Measurements from ENCODE around the gene CHRM2. TPM values are rescaled to one million over a fixed set of nuclear protein-coding genes. Genes with fewer than 3 reads are reported as not detected.

The CHRM2 gene
- total RNA-seq, 6 experiments from 2014 or later: 1.1 to 4.5 (median 3.9) TPM

- Mint-ChIP-seq H3K4me3 (no peak overlapping the region), H3K27me3 (ENCODE audit: insufficient read depth) (peaks cover 2% of the 10 kb centered on the region), H3K27ac (no peak overlapping the region), H3K4me1 (ENCODE audit: low read depth) (peaks cover 7% of the 10 kb centered on the region; the same call in 1 of the 2 replicates), H3K9me3 (no peaks in the 10 kb centered on the region), H3K36me3 (ENCODE audit: low read depth) (no peaks in the 10 kb centered on the region)
- no peak for DNase-seq
- no peak for TF ChIP-seq CTCF (IDR thresholded peaks at IDR 0.05)
These were observed 14.6 kb downstream of the CHRM2 start for GRCh38 chr7:136883046-136883445.

GRCh38 chr7:136884492-136884891 lies 16.0 kb downstream of the CHRM2 start:
- H3K36me3 Mint-ChIP-seq (ENCODE audit: low read depth): no peaks in the 10 kb centered on the region
- H3K4me1 Mint-ChIP-seq (ENCODE audit: low read depth): no peaks in the 10 kb centered on the region
- no peak overlapping the region for H3K4me3 Mint-ChIP-seq
- H3K9me3 Mint-ChIP-seq: no peaks in the 10 kb centered on the region
- no peak for TF ChIP-seq CTCF (IDR thresholded peaks at IDR 0.05)
- H3K27me3 Mint-ChIP-seq (ENCODE audit: insufficient read depth): peaks cover 2% of the 10 kb centered on the region
- no peak for DNase-seq
- H3K27ac Mint-ChIP-seq: no peak overlapping the region

- TF ChIP-seq CTCF (IDR thresholded peaks at IDR 0.05): no peak
- Mint-ChIP-seq H3K36me3 (ENCODE audit: low read depth) (no peaks in the 10 kb centered on the region), H3K27ac (no peak overlapping the region), H3K27me3 (ENCODE audit: insufficient read depth) (peaks cover 2% of the 10 kb centered on the region; the same call in 1 of the 2 replicates), H3K4me1 (ENCODE audit: low read depth) (no peaks in the 10 kb centered on the region), H3K9me3 (no peaks in the 10 kb centered on the region), H3K4me3 (no peak overlapping the region)
- no peak for DNase-seq
These were observed 18.9 kb downstream of the CHRM2 start for GRCh38 chr7:136887317-136887716.

- no peaks in the 10 kb centered on the region for H3K4me1 Mint-ChIP-seq (ENCODE audit: low read depth)
- H3K27ac Mint-ChIP-seq: no peak overlapping the region
- TF ChIP-seq CTCF (IDR thresholded peaks at IDR 0.05): no peak
- H3K36me3 Mint-ChIP-seq (ENCODE audit: low read depth): no peaks in the 10 kb centered on the region
- H3K9me3 Mint-ChIP-seq: no peaks in the 10 kb centered on the region; the same call in 1 of the 2 replicates
- no peak for DNase-seq
- no peak overlapping the region for H3K4me3 Mint-ChIP-seq
- H3K27me3 Mint-ChIP-seq (ENCODE audit: insufficient read depth): peaks cover 2% of the 10 kb centered on the region
These were observed 21.9 kb downstream of the CHRM2 start for GRCh38 chr7:136890399-136890798.

GRCh38 chr7:136891850-136892249 lies 23.4 kb downstream of the CHRM2 start:
- no peak for TF ChIP-seq CTCF (IDR thresholded peaks at IDR 0.05)
- DNase-seq: no peak
- Mint-ChIP-seq H3K4me1 (ENCODE audit: low read depth) (no peaks in the 10 kb centered on the region; the same call in 1 of the 2 replicates), H3K4me3 (no peak overlapping the region), H3K27me3 (ENCODE audit: insufficient read depth) (no peaks in the 10 kb centered on the region; the same call in 1 of the 2 replicates), H3K36me3 (ENCODE audit: low read depth) (no peaks in the 10 kb centered on the region), H3K27ac (no peak overlapping the region), H3K9me3 (no peaks in the 10 kb centered on the region; the same call in 1 of the 2 replicates)

- Mint-ChIP-seq H3K4me1 (ENCODE audit: low read depth) (no peaks in the 10 kb centered on the region; the same call in 1 of the 2 replicates), H3K9me3 (no peaks in the 10 kb centered on the region; the same call in 1 of the 2 replicates), H3K4me3 (no peak overlapping the region), H3K36me3 (ENCODE audit: low read depth) (no peaks in the 10 kb centered on the region), H3K27me3 (ENCODE audit: insufficient read depth) (no peaks in the 10 kb centered on the region; the same call in 1 of the 2 replicates), H3K27ac (no peak overlapping the region)
- no peak for DNase-seq
- TF ChIP-seq CTCF (IDR thresholded peaks at IDR 0.05): no peak
These were observed 26.3 kb downstream of the CHRM2 start for GRCh38 chr7:136894789-136895188.

All from HFFc6 (cell line).